Measurements from ENCODE around the gene CXorf58. TPM values are rescaled to one million over a fixed set of nuclear protein-coding genes. Genes with fewer than 3 reads are reported as not detected.

Gene CXorf58
- total and polyA plus RNA-seq, 9 of the 15 experiments (the other 6 are each of a cell fraction or from before 2014, with no cell fraction given), result 0.10 to 0.27 (median 0.16) TPM; not detected in 3

DNA sequence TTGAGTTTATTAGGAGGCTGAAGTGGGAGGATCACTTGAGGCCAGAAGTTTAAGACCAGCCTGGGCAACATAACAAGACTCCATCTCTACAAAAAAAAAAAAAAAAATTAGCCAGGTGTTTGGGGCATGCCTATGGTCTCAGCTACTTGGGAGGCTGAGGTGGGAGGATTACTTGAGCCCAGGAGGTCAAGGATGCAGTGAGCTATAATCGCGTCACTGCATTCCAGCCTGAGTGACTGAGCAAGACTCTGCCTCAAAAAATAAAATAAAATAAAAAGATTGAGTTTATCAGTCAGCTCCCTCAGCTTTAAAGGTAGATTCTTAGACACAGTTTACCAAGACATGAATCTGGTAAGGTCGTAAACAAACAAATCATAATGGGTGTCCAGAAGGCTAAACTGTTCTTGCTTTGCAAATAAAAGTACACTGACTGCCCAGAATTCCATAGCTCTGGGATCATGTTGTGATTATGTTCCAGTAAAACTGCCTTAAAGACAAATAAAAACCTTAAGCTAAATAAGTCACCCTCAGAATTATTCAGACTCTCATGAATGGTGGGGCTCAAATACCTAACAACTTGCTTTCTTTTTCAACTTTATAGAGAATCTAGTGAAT lies 18.8 kb upstream of the CXorf58 start:
- intact Hi-C loops (cut with micrococcal nuclease), result no loop called here
- no peak for DNase-seq (ENCODE audit: extremely low read depth in 1 of 4, low spot score in 3 of 4)
- H3K9me3 ChIP-seq (replicated peaks; ENCODE audit: control insufficient read depth, insufficient read depth, low read depth, low read length), result no peaks in the 10 kb centered on the region
- ChIA-PET CTCF (ENCODE audit: low intra/inter-chr PET ratio) (no interaction called here), POLR2A (no interaction called here)
- H2AFZ ChIP-seq (ENCODE audit: low read depth, low read length), result no peak overlapping the region
- no peak for ATAC-seq
- H3K36me3 ChIP-seq (ENCODE audit: control insufficient read depth, insufficient read depth, low read length), result no peaks in the 10 kb centered on the region
- in situ Hi-C loops (cut with MboI), result no loop called here
- H3K4me2 ChIP-seq (ENCODE audit: insufficient read depth, low read length), result no peak overlapping the region
- peaks cover 3 to 9% of the 10 kb centered on the region in 2 experiments for H3K4me1 ChIP-seq (replicated peaks in 1 of 2; ENCODE audit: control insufficient read depth in 2 of 2, insufficient read depth in 2 of 2, low read length in 2 of 2)
- no peak overlapping the region for H3K4me3 ChIP-seq
- no peak overlapping the region for H3K27ac ChIP-seq (ENCODE audit: extremely low read depth, low read depth, low read length)
- no peaks in the 10 kb centered on the region; the same call in 2 of the 3 replicates for H3K79me2 ChIP-seq (ENCODE audit: control insufficient read depth, insufficient read depth, low read length)
- FAIRE-seq, result no peak
- no peaks in the 10 kb centered on the region for H3K27me3 ChIP-seq (ENCODE audit: control insufficient read depth in 2 of 2, insufficient read depth in 2 of 2, low read length in 2 of 2)
- no peak overlapping the region for H3K9ac ChIP-seq (ENCODE audit: insufficient read depth in 1 of 2, low read depth in 2 of 2, low read length in 2 of 2)
- H3K9me1 ChIP-seq (ENCODE audit: control insufficient read depth, insufficient read depth, low read length), result no peaks in the 10 kb centered on the region
- H4K20me1 ChIP-seq (replicated peaks; ENCODE audit: control insufficient read depth, insufficient read depth, low read length), result no peaks in the 10 kb centered on the region
- no TSS peak for BruUV-seq (replicated peaks)
- 92% methylated on average over 3 of the region's 3 CpGs for WGBS (ENCODE audit: insufficient coverage, low coverage, missing lambda C conversion rate)
- TF ChIP-seq NR2F6 (CRISPR knock-in tag; IDR thresholded peaks at IDR 0.05), result no peak
- no peak for TF ChIP-seq FOXA3 (CRISPR knock-in tag; conservative IDR thresholded peaks at IDR 0.05 in 1 of 2, IDR thresholded peaks at IDR 0.05 in 1 of 2)
- TF ChIP-seq, protein P1, sequence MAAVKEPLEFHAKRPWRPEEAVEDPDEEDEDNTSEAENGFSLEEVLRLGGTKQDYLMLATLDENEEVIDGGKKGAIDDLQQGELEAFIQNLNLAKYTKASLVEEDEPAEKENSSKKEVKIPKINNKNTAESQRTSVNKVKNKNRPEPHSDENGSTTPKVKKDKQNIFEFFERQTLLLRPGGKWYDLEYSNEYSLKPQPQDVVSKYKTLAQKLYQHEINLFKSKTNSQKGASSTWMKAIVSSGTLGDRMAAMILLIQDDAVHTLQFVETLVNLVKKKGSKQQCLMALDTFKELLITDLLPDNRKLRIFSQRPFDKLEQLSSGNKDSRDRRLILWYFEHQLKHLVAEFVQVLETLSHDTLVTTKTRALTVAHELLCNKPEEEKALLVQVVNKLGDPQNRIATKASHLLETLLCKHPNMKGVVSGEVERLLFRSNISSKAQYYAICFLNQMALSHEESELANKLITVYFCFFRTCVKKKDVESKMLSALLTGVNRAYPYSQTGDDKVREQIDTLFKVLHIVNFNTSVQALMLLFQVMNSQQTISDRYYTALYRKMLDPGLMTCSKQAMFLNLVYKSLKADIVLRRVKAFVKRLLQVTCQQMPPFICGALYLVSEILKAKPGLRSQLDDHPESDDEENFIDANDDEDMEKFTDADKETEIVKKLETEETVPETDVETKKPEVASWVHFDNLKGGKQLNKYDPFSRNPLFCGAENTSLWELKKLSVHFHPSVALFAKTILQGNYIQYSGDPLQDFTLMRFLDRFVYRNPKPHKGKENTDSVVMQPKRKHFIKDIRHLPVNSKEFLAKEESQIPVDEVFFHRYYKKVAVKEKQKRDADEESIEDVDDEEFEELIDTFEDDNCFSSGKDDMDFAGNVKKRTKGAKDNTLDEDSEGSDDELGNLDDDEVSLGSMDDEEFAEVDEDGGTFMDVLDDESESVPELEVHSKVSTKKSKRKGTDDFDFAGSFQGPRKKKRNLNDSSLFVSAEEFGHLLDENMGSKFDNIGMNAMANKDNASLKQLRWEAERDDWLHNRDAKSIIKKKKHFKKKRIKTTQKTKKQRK (IDR thresholded peaks at IDR 0.05; ENCODE audit: borderline replicate concordance, low read depth, low read length), result no peak
- no peak for TF ChIP-seq ZSCAN29 (IDR thresholded peaks at IDR 0.05)
- TF ChIP-seq SETDB1 (IDR thresholded peaks at IDR 0.05; ENCODE audit: low read length), result no peak
- no peak for TF ChIP-seq TGIF2 (CRISPR knock-in tag; IDR thresholded peaks at IDR 0.05)
- no peak for TF ChIP-seq NCOA2 (IDR thresholded peaks at IDR 0.05; ENCODE audit: partially characterized antibody in 2 of 2)
- TF ChIP-seq CC2D1A (IDR thresholded peaks at IDR 0.05), result no peak
- TF ChIP-seq ZNF239 (CRISPR knock-in tag; IDR thresholded peaks at IDR 0.05), result no peak
- no peak for TF ChIP-seq POLR2G (IDR thresholded peaks at IDR 0.05; ENCODE audit: low read depth, low read length)
- no peak for TF ChIP-seq DMBX1 (CRISPR knock-in tag; IDR thresholded peaks at IDR 0.05; ENCODE audit: borderline replicate concordance)
